ENCODE measurements around the gene FGF14.

Gene FGF14

GRCh38 chr13:102395174-102395573 is 6.7 kb downstream of the FGF14 start:
- Histone ChIP-seq H3K9me3 (ENCODE audit: insufficient read depth, low read depth, low read length) (no peaks in the 10 kb centered on the region), H3K27ac (ENCODE audit: low read length) (peak overlapping the region; percentile 89), H3K9ac (ENCODE audit: low read depth, low read length) (peak overlapping the region; percentile 95; the same call in 1 of the 2 replicates), H3K36me3 (ENCODE audit: insufficient read depth, low read depth, low read length) (no peaks in the 10 kb centered on the region), H3K4me1 (ENCODE audit: insufficient read depth, low read length) (0 out of 2 replicates have a peak, but pooled peaks cover 4% of the 10 kb centered on the region), H3K4me3 (ENCODE audit: low read length) (peak overlapping the region; percentile 95), H3K27me3 (ENCODE audit: insufficient read depth, low read length) (peaks cover 41% of the 10 kb centered on the region)

- Histone ChIP-seq H3K9ac (ENCODE audit: low read depth, low read length) (peak overlapping the region; percentile 95; the same call in 1 of the 2 replicates), H3K9me3 (ENCODE audit: insufficient read depth, low read depth, low read length) (no peaks in the 10 kb centered on the region), H3K4me1 (ENCODE audit: insufficient read depth, low read length) (0 out of 2 replicates have a peak, but pooled peaks cover 4% of the 10 kb centered on the region), H3K27ac (ENCODE audit: low read length) (peak overlapping the region; percentile 89), H3K4me3 (ENCODE audit: low read length) (peak overlapping the region; percentile 95), H3K36me3 (ENCODE audit: insufficient read depth, low read depth, low read length) (no peaks in the 10 kb centered on the region), H3K27me3 (ENCODE audit: insufficient read depth, low read length) (peaks cover 33% of the 10 kb centered on the region)
These were observed 7.4 kb downstream of the FGF14 start for GRCh38 chr13:102394158-102395053.

- H3K9me3 ChIP-seq (ENCODE audit: insufficient read depth, low read depth, low read length): no peaks in the 10 kb centered on the region
- H3K27me3 ChIP-seq (ENCODE audit: insufficient read depth, low read length): peaks cover 19% of the 10 kb centered on the region
- H3K4me1 ChIP-seq (ENCODE audit: insufficient read depth, low read length): 0 out of 2 replicates have a peak, but pooled peaks cover 4% of the 10 kb centered on the region
- no peak overlapping the region for H3K9ac ChIP-seq (ENCODE audit: low read depth, low read length)
- H3K27ac ChIP-seq (ENCODE audit: low read length): no peak overlapping the region
- no peaks in the 10 kb centered on the region for H3K36me3 ChIP-seq (ENCODE audit: insufficient read depth, low read depth, low read length)
- H3K4me3 ChIP-seq (ENCODE audit: low read length): no peak overlapping the region
These were observed 9.2 kb downstream of the FGF14 start for GRCh38 chr13:102392481-102393209.

GRCh38 chr13:102386461-102386860 is 15.4 kb downstream of the FGF14 start:
- Histone ChIP-seq H3K4me1 (ENCODE audit: insufficient read depth, low read length) (no peaks in the 10 kb centered on the region), H3K36me3 (ENCODE audit: insufficient read depth, low read depth, low read length) (no peaks in the 10 kb centered on the region), H3K27ac (ENCODE audit: low read length) (no peak overlapping the region), H3K9ac (ENCODE audit: low read depth, low read length) (no peak overlapping the region), H3K9me3 (ENCODE audit: insufficient read depth, low read depth, low read length) (no peaks in the 10 kb centered on the region), H3K27me3 (ENCODE audit: insufficient read depth, low read length) (no peaks in the 10 kb centered on the region), H3K4me3 (ENCODE audit: low read length) (no peak overlapping the region)

- H3K27ac ChIP-seq (ENCODE audit: low read length): no peak overlapping the region
- H3K4me1 ChIP-seq (ENCODE audit: insufficient read depth, low read length): no peaks in the 10 kb centered on the region
- no peak overlapping the region for H3K9ac ChIP-seq (ENCODE audit: low read depth, low read length)
- H3K36me3 ChIP-seq (ENCODE audit: insufficient read depth, low read depth, low read length): no peaks in the 10 kb centered on the region
- no peak overlapping the region for H3K4me3 ChIP-seq (ENCODE audit: low read length)
- H3K9me3 ChIP-seq (ENCODE audit: insufficient read depth, low read depth, low read length): no peaks in the 10 kb centered on the region
- H3K27me3 ChIP-seq (ENCODE audit: insufficient read depth, low read length): no peaks in the 10 kb centered on the region
These were observed 21.8 kb downstream of the FGF14 start for GRCh38 chr13:102380012-102380411.

- H3K9ac ChIP-seq (ENCODE audit: low read depth, low read length): no peak overlapping the region
- no peaks in the 10 kb centered on the region for H3K9me3 ChIP-seq (ENCODE audit: insufficient read depth, low read depth, low read length)
- no peak overlapping the region for H3K27ac ChIP-seq (ENCODE audit: low read length)
- H3K4me3 ChIP-seq (ENCODE audit: low read length): no peak overlapping the region
- H3K4me1 ChIP-seq (ENCODE audit: insufficient read depth, low read length): no peaks in the 10 kb centered on the region
- H3K27me3 ChIP-seq (ENCODE audit: insufficient read depth, low read length): no peaks in the 10 kb centered on the region
- H3K36me3 ChIP-seq (ENCODE audit: insufficient read depth, low read depth, low read length): no peaks in the 10 kb centered on the region
These were observed 25.5 kb downstream of the FGF14 start for GRCh38 chr13:102376318-102376717.

- no peaks in the 10 kb centered on the region for H3K27me3 ChIP-seq (ENCODE audit: insufficient read depth, low read length)
These were observed 27.1 kb downstream of the FGF14 start for GRCh38 chr13:102374726-102375125.

GRCh38 chr13:102374233-102374632 is 27.6 kb downstream of the FGF14 start:
- Histone ChIP-seq H3K4me3 (ENCODE audit: low read length) (no peak overlapping the region), H3K4me1 (ENCODE audit: insufficient read depth, low read length) (no peaks in the 10 kb centered on the region), H3K9ac (ENCODE audit: low read depth, low read length) (no peak overlapping the region), H3K27me3 (ENCODE audit: insufficient read depth, low read length) (no peaks in the 10 kb centered on the region), H3K9me3 (ENCODE audit: insufficient read depth, low read depth, low read length) (no peaks in the 10 kb centered on the region), H3K36me3 (ENCODE audit: insufficient read depth, low read depth, low read length) (no peaks in the 10 kb centered on the region), H3K27ac (ENCODE audit: low read length) (no peak overlapping the region)

More at GRCh38 chr13:102374726-102375125, 27.1 kb downstream of the FGF14 start:
- Histone ChIP-seq H3K36me3 (ENCODE audit: insufficient read depth, low read depth, low read length) (no peaks in the 10 kb centered on the region), H3K4me3 (ENCODE audit: low read length) (no peak overlapping the region), H3K27ac (ENCODE audit: low read length) (no peak overlapping the region), H3K4me1 (ENCODE audit: insufficient read depth, low read length) (no peaks in the 10 kb centered on the region), H3K9me3 (ENCODE audit: insufficient read depth, low read depth, low read length) (no peaks in the 10 kb centered on the region), H3K9ac (ENCODE audit: low read depth, low read length) (no peak overlapping the region)

GRCh38 chr13:102373221-102373620 is 28.6 kb downstream of the FGF14 start:
- Histone ChIP-seq H3K4me3 (ENCODE audit: low read length) (no peak overlapping the region), H3K27ac (ENCODE audit: low read length) (no peak overlapping the region), H3K36me3 (ENCODE audit: insufficient read depth, low read depth, low read length) (no peaks in the 10 kb centered on the region), H3K4me1 (ENCODE audit: insufficient read depth, low read length) (no peaks in the 10 kb centered on the region), H3K27me3 (ENCODE audit: insufficient read depth, low read length) (no peaks in the 10 kb centered on the region), H3K9ac (ENCODE audit: low read depth, low read length) (no peak overlapping the region; the same call in 1 of the 2 replicates), H3K9me3 (ENCODE audit: insufficient read depth, low read depth, low read length) (no peaks in the 10 kb centered on the region)

- no peaks in the 10 kb centered on the region for H3K4me1 ChIP-seq (ENCODE audit: insufficient read depth, low read length)
- H3K4me3 ChIP-seq (ENCODE audit: low read length): no peak overlapping the region
- H3K27ac ChIP-seq (ENCODE audit: low read length): no peak overlapping the region
- no peaks in the 10 kb centered on the region for H3K36me3 ChIP-seq (ENCODE audit: insufficient read depth, low read depth, low read length)
- no peaks in the 10 kb centered on the region for H3K9me3 ChIP-seq (ENCODE audit: insufficient read depth, low read depth, low read length)
- no peaks in the 10 kb centered on the region for H3K27me3 ChIP-seq (ENCODE audit: insufficient read depth, low read length)
- H3K9ac ChIP-seq (ENCODE audit: low read depth, low read length): no peak overlapping the region
These were observed 32.5 kb downstream of the FGF14 start for GRCh38 chr13:102369302-102369701.

GRCh38 chr13:102367836-102368235 is 34.0 kb downstream of the FGF14 start:
- no peak overlapping the region for H3K27ac ChIP-seq (ENCODE audit: low read length)
- H3K9me3 ChIP-seq (ENCODE audit: insufficient read depth, low read depth, low read length): no peaks in the 10 kb centered on the region
- H3K36me3 ChIP-seq (ENCODE audit: insufficient read depth, low read depth, low read length): no peaks in the 10 kb centered on the region
- no peaks in the 10 kb centered on the region for H3K27me3 ChIP-seq (ENCODE audit: insufficient read depth, low read length)
- H3K4me3 ChIP-seq (ENCODE audit: low read length): no peak overlapping the region
- no peaks in the 10 kb centered on the region for H3K4me1 ChIP-seq (ENCODE audit: insufficient read depth, low read length)
- no peak overlapping the region for H3K9ac ChIP-seq (ENCODE audit: low read depth, low read length)
